ENCODE results near the gene NRCAM. TPM values are rescaled to one million over a fixed set of nuclear protein-coding genes. Genes with fewer than 3 reads are reported as not detected.
"Not testable (repeated sequence)": the region's sequence is repeated elsewhere in the genome, so short reads cannot be mapped to it uniquely, and the experiment has no call there.

NRCAM gene
- total and polyA plus RNA-seq, 3 experiments from 2014 or later = 0.27 to 1.1 (median 0.74) TPM

DNA sequence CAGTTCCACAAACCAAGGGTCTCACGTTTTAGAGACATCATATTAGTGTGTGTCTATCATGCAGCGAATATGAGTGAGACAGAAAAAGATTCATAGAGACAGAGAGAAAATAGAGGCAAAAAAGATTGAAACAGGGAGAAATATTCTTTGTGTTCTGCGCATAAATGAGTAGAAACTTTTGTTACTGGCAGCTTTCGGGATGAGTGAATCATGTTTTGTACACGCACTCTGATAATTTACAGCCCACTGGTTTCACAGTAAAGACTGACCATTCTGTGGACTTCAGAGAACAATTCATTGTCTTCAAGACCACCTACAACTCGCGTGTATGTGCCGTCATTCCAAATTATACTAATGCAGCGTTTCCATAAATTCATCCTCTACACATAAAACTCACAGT, 60.2 kb downstream of the NRCAM start:
- peaks cover 0 to 3% (median 0%) of the 10 kb centered on the region in 5 donors for H3K9me3 Mint-ChIP-seq
- H3K4me3 Mint-ChIP-seq = no peak overlapping the region
- no peaks in the 10 kb centered on the region for H3K4me1 Mint-ChIP-seq
- no peak overlapping the region for H3K27ac Mint-ChIP-seq
- Histone ChIP-seq H3K27me3 (ENCODE audit: insufficient read depth, low read length, poor library complexity, severe bottlenecking) (no peaks in the 10 kb centered on the region), H3K27ac (ENCODE audit: low read depth, low read length) (no peak overlapping the region), H3K4me1 (ENCODE audit: insufficient read depth, low read length) (no peaks in the 10 kb centered on the region), H3K9me3 (ENCODE audit: low read length) (no peaks in the 10 kb centered on the region), H3K36me3 (ENCODE audit: insufficient read depth, low read length) (no peaks in the 10 kb centered on the region), H3K4me3 (ENCODE audit: low read length) (no peak overlapping the region)
- peaks cover 6 to 22% of the 10 kb centered on the region in 2 donors for H3K27me3 Mint-ChIP-seq
- H3K36me3 Mint-ChIP-seq = no peaks in the 10 kb centered on the region
- DNase-seq = no peak
- CTCF ChIA-PET = no interaction called here
- POLR2A ChIA-PET = no interaction called here

DNA sequence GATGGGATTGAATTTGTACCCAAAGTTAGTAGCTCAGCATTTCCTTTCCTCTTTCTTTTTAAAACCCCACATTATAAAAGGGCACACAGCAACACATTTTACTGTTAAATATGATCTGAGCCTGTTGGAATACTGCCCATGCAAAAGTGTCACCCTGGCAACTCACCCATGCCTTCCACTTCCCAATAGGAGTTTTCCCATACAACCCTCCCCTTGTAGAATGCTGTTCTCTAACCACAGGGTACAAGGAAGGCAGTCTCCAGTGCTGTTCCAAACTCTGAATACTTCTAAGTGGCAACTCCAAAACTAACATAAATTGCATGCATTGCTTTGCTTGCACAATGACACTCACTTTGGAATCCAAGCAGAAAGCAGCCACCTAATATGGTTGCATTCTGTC, 60.8 kb downstream of the NRCAM start:
- POLR2A ChIA-PET = no interaction called here

DNA sequence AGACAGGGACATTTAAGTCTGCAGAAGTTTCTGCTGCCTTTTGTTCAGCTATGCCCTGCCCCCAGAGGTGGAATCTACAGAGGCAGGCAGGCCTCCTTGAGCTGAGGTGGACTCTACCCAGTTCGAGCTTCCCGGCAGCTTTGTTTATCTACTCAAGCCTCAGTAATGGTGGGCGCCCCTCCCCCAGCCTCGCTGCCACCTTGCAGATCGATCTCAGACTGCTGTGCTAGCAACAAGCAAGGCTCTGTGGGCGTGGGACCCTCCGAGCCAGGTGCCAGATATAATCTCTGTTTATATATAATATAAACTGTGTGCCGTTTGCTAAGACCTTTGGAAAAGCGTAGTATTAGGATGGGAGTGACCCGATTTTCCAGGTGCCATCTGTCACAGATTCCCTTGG, 63.1 kb downstream of the NRCAM start:
- POLR2A ChIA-PET; H3K27me3 ChIP-seq (ENCODE audit: insufficient read depth, low read length, poor library complexity, severe bottlenecking): not testable (repeated sequence)
- H3K9me3 Mint-ChIP-seq = peaks cover 0 to 10% (median 6%) of the 10 kb centered on the region in 5 donors

More for the DNA sequence above, 60.8 kb downstream of the NRCAM start:
- Mint-ChIP-seq H3K36me3 (no peaks in the 10 kb centered on the region), H3K27ac (no peak overlapping the region), H3K4me3 (peak overlapping the region in 1 of 7 donors; percentile 16), H3K9me3 (peaks cover 0 to 3% (median under 1%) of the 10 kb centered on the region in 5 donors), H3K27me3 (peaks cover 6 to 22% of the 10 kb centered on the region in 2 donors), H3K4me1 (no peaks in the 10 kb centered on the region)
- H3K4me1 ChIP-seq (ENCODE audit: insufficient read depth, low read length) = no peaks in the 10 kb centered on the region
- no peaks in the 10 kb centered on the region for H3K9me3 ChIP-seq (ENCODE audit: low read length)
- no peak for DNase-seq
- H3K27ac ChIP-seq (ENCODE audit: low read depth, low read length) = no peak overlapping the region
- no peaks in the 10 kb centered on the region for H3K36me3 ChIP-seq (ENCODE audit: insufficient read depth, low read length)
- H3K27me3 ChIP-seq (ENCODE audit: insufficient read depth, low read length, poor library complexity, severe bottlenecking) = no peaks in the 10 kb centered on the region
- CTCF ChIA-PET = no interaction called here
- H3K4me3 ChIP-seq (ENCODE audit: low read length) = no peak overlapping the region

DNA sequence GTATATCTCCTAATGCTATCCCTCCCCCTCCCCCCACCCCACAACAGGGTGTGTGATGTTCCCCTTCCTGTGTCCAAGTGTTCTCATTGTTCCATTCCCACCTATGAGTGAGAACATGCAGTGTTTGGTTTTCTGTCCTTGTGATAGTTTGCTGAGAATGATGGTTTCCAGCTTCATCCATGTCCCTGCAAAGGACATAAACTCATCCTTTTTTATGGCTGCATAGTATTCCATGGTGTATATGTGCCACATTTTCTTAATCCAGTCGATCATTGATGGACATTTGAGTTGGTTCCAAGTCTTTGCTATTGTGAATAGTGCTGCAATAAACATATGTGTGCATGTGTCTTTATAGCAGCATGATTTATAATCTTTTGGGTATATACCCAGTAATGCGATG, 68.5 kb downstream of the NRCAM start:
- H3K27me3 ChIP-seq (ENCODE audit: insufficient read depth, low read length, poor library complexity, severe bottlenecking); H3K36me3 ChIP-seq (ENCODE audit: insufficient read depth, low read length); POLR2A ChIA-PET; H3K4me1 Mint-ChIP-seq; H3K4me1 ChIP-seq (ENCODE audit: insufficient read depth, low read length); H3K36me3 Mint-ChIP-seq; CTCF ChIA-PET; H3K27me3 Mint-ChIP-seq; DNase-seq; H3K4me3 ChIP-seq (ENCODE audit: low read length); H3K27ac ChIP-seq (ENCODE audit: low read depth, low read length); H3K4me3 Mint-ChIP-seq; H3K9me3 ChIP-seq (ENCODE audit: low read length); H3K27ac Mint-ChIP-seq: not testable (repeated sequence)
- peaks cover 0 to 10% (median 6%) of the 10 kb centered on the region in 5 donors for H3K9me3 Mint-ChIP-seq

More for the DNA sequence above, 63.1 kb downstream of the NRCAM start:
- H3K36me3 ChIP-seq (ENCODE audit: insufficient read depth, low read length); CTCF ChIA-PET; H3K27ac Mint-ChIP-seq; H3K9me3 ChIP-seq (ENCODE audit: low read length); H3K4me1 ChIP-seq (ENCODE audit: insufficient read depth, low read length); H3K4me3 Mint-ChIP-seq; H3K27ac ChIP-seq (ENCODE audit: low read depth, low read length); H3K4me1 Mint-ChIP-seq; H3K36me3 Mint-ChIP-seq; DNase-seq; H3K4me3 ChIP-seq (ENCODE audit: low read length): not testable (repeated sequence)
- peaks cover 6 to 18% of the 10 kb centered on the region in 2 donors for H3K27me3 Mint-ChIP-seq

DNA sequence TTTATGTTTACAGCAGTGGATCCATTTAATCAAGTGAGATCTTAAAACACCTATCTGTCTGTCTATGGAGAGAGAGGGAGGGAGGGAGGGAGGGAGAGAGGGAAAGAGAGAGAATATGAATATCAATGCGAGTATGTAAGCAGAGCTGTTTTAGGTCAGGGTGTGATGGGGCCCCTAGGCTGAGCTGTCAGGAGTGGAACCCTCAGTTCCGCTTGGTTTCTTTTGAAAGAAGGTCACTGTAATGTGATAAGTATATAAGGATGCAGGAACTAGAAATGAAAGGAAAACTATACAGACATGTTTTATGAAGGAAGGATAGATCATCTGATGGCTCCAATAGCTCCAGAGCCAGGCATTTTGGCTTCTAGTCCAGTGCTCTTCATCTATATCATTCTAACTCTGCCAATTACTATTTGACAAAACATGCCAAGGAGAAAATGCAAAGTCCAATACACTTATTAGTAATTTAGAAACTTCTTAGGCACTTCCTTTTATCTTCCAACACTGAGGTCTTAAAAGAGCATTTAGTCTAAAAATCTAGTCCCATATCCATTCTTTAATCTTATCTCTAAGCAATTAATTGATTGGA, 70.3 kb downstream of the NRCAM start:
- no peak overlapping the region for H3K4me3 Mint-ChIP-seq
- Histone ChIP-seq H3K27ac (ENCODE audit: low read depth, low read length) (no peak overlapping the region), H3K4me3 (ENCODE audit: low read length) (no peak overlapping the region), H3K4me1 (ENCODE audit: insufficient read depth, low read length) (no peaks in the 10 kb centered on the region), H3K27me3 (ENCODE audit: insufficient read depth, low read length, poor library complexity, severe bottlenecking) (no peaks in the 10 kb centered on the region), H3K36me3 (ENCODE audit: insufficient read depth, low read length) (no peaks in the 10 kb centered on the region), H3K9me3 (ENCODE audit: low read length) (no peaks in the 10 kb centered on the region)
- DNase-seq = no peak
- H3K4me1 Mint-ChIP-seq = no peaks in the 10 kb centered on the region
- POLR2A ChIA-PET = no interaction called here
- CTCF ChIA-PET = no interaction called here
- no peak overlapping the region for H3K27ac Mint-ChIP-seq
- H3K9me3 Mint-ChIP-seq = peaks cover 0 to 9% (median 6%) of the 10 kb centered on the region in 5 donors
- H3K27me3 Mint-ChIP-seq = peaks cover 0 to 3% of the 10 kb centered on the region in 2 donors
- H3K36me3 Mint-ChIP-seq = peaks cover 0 to 2% (median 0%) of the 10 kb centered on the region in 3 donors

DNA sequence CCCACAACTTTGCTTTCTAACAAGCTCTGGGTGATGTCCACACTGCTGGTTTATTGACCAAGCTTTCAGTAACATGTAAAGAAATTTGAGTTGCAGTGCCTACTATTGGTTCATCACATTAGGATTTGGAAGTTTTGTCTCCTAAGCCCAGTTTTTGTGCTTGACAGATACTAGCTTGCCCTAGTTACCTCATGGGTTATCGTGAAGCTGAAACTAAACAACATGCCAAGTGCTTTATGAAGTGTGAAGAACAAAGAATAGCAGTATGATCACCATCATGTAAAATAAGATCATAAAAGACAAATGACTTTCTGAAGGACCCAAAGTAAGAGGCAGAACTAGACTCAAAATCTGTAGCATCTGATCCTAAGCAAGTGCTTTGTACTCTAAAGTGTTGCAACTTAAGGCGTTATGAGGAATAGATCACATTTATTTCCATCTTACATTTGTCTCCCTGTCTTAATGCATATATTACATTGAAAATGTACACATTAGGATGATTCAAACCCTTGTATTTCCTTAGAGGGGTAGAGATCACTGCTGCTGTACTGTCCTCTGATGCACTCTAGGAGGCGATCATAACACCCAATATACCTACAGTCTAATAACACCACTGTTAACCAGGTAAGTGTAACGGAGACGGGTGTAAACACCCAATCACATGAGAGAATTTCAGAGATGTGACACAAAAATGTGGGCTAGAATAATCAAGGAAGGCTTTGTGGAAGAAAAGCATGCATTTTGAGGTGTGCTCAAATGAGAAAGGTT, 71.3 kb downstream of the NRCAM start:
- no peak overlapping the region for H3K27ac Mint-ChIP-seq
- H3K36me3 Mint-ChIP-seq = peaks cover 0 to 2% (median 0%) of the 10 kb centered on the region in 3 donors
- Histone ChIP-seq H3K36me3 (ENCODE audit: insufficient read depth, low read length) (no peaks in the 10 kb centered on the region), H3K27ac (ENCODE audit: low read depth, low read length) (no peak overlapping the region), H3K4me3 (ENCODE audit: low read length) (no peak overlapping the region), H3K4me1 (ENCODE audit: insufficient read depth, low read length) (no peaks in the 10 kb centered on the region), H3K27me3 (ENCODE audit: insufficient read depth, low read length, poor library complexity, severe bottlenecking) (no peaks in the 10 kb centered on the region), H3K9me3 (ENCODE audit: low read length) (no peaks in the 10 kb centered on the region)
- H3K4me3 Mint-ChIP-seq = no peak overlapping the region
- H3K9me3 Mint-ChIP-seq = peaks cover 0 to 9% (median 4%) of the 10 kb centered on the region in 5 donors
- POLR2A ChIA-PET = no interaction called here
- CTCF ChIA-PET = no interaction called here
- peaks cover 0 to 3% of the 10 kb centered on the region in 2 donors for H3K27me3 Mint-ChIP-seq
- no peaks in the 10 kb centered on the region for H3K4me1 Mint-ChIP-seq
- DNase-seq = no peak

DNA sequence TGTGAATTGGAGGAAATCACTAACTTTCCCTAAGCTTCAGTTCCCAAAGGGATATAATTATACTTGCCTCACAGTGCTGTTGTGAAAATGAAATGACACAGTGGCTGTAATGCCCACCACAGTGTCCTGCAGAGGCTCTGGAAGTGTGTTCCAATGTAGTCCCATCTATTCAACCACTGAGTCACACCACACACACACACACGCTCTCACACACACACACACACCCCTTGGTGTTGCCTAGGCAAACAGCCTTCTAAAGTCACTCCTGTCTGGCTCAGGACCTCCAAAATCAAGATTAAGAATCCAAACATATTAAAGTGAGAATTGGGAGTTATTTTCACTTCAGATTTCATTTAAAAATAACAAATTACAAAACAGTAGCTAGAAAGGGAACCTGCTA, 73.3 kb downstream of the NRCAM start:
- Histone ChIP-seq H3K9me3 (ENCODE audit: low read length) (no peaks in the 10 kb centered on the region), H3K27ac (ENCODE audit: low read depth, low read length) (no peak overlapping the region), H3K4me3 (ENCODE audit: low read length) (no peak overlapping the region), H3K36me3 (ENCODE audit: insufficient read depth, low read length) (no peaks in the 10 kb centered on the region), H3K27me3 (ENCODE audit: insufficient read depth, low read length, poor library complexity, severe bottlenecking) (no peaks in the 10 kb centered on the region), H3K4me1 (ENCODE audit: insufficient read depth, low read length) (no peaks in the 10 kb centered on the region)
- CTCF ChIA-PET = no interaction called here
- Mint-ChIP-seq H3K4me1 (no peaks in the 10 kb centered on the region), H3K27ac (no peak overlapping the region), H3K36me3 (peaks cover 0 to 2% (median 0%) of the 10 kb centered on the region in 3 donors), H3K4me3 (no peak overlapping the region), H3K9me3 (peaks cover 0 to 2% (median 0%) of the 10 kb centered on the region in 5 donors), H3K27me3 (peaks cover 0 to 3% of the 10 kb centered on the region in 2 donors)
- POLR2A ChIA-PET = no interaction called here
- DNase-seq = no peak

DNA sequence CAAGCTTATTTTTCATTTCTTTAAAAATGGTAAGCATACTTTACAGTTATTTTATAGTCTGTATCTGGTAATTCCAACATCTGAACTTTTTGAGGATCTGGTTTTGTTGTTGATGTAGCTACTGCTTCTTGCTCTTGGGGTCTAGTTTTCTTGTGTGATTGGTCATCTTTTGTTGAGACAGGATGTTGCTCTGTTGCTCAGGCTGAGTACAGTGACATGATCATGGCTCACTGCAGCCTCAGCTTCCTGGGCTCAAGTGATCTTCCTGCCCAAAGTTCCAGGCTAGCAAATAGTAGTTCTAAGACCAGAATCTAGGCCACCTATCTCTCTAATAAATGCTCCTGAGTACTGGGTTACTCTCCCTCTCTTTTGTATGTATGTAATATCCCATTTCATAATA, 75.7 kb downstream of the NRCAM start:
- H3K36me3 ChIP-seq (ENCODE audit: insufficient read depth, low read length) = no peaks in the 10 kb centered on the region
- peaks cover 0 to 2% (median 0%) of the 10 kb centered on the region in 3 donors for H3K36me3 Mint-ChIP-seq
- H3K4me3 ChIP-seq (ENCODE audit: low read length) = no peak overlapping the region
- no peak overlapping the region for H3K27ac Mint-ChIP-seq
- CTCF ChIA-PET = no interaction called here
- POLR2A ChIA-PET = no interaction called here
- H3K27ac ChIP-seq (ENCODE audit: low read depth, low read length) = no peak overlapping the region
- H3K4me1 Mint-ChIP-seq = no peaks in the 10 kb centered on the region
- no peak for DNase-seq
- peaks cover 0 to 2% (median 0%) of the 10 kb centered on the region in 5 donors for H3K9me3 Mint-ChIP-seq
- H3K9me3 ChIP-seq (ENCODE audit: low read length) = no peaks in the 10 kb centered on the region
- no peaks in the 10 kb centered on the region for H3K4me1 ChIP-seq (ENCODE audit: insufficient read depth, low read length)
- no peak overlapping the region for H3K4me3 Mint-ChIP-seq
- peaks cover 0 to 3% of the 10 kb centered on the region in 2 donors for H3K27me3 Mint-ChIP-seq
- no peaks in the 10 kb centered on the region for H3K27me3 ChIP-seq (ENCODE audit: insufficient read depth, low read length, poor library complexity, severe bottlenecking)

Measured in CD8-positive, alpha-beta memory T cell (primary cell).